CD4-positive, CD25-positive, alpha-beta regulatory T cell (primary cell): Measurements from ENCODE around the gene ATP5ME. TPM values are rescaled to one million over a fixed set of nuclear protein-coding genes. Genes with fewer than 3 reads are reported as not detected.
"Not testable (repeated sequence)": the region's sequence is repeated elsewhere in the genome, so short reads cannot be mapped to it uniquely, and the experiment has no call there.

Experiments
- ATAC-seq, 2 donors: fragments of 150-1000 bp; cut with Tn5 transposase; one replicate each; pipeline ENCODE4 v1.10.0; 2021; ENCODE audit warnings: low read depth in 2 of 2, moderate number of reproducible peaks in 2 of 2, moderate library complexity in 1 of 2
- DNase-seq, 3 donors: peaks; one replicate each; pipeline versions ENCODE4 v3.0.0 to v3.0.0-alpha.2; 2012 to 2022; ENCODE audit warnings: mixed read lengths in 1 of 3
- H3K27ac ChIP-seq: one replicate; pipeline ENCODE4 v1.7.0; 2013; ENCODE audit warnings: mild to moderate bottlenecking, low read length; ENCODE audit not compliant: insufficient read depth, poor library complexity, severe bottlenecking
- H3K27me3 ChIP-seq: one replicate; pipeline ENCODE4 v1.7.0; 2013; ENCODE audit warnings: low read length; ENCODE audit not compliant: control insufficient read depth, insufficient read depth
- H3K36me3 ChIP-seq: one replicate; pipeline ENCODE4 v1.7.0; 2013; ENCODE audit warnings: mild to moderate bottlenecking, low read length, moderate library complexity; ENCODE audit not compliant: control insufficient read depth, insufficient read depth
- H3K4me1 ChIP-seq: 2 replicates; pipeline ENCODE4 v1.7.0; 2013; ENCODE audit warnings: mild to moderate bottlenecking, low read length; ENCODE audit not compliant: insufficient read depth, control insufficient read depth, poor library complexity, severe bottlenecking
- H3K4me3 ChIP-seq: one replicate; pipeline ENCODE4 v1.7.0; 2013; ENCODE audit warnings: low read depth, mild to moderate bottlenecking, low read length, moderate library complexity
- H3K9me3 ChIP-seq, 2 experiments: 1 replicate in 1 of 2; 2 replicates in 1 of 2; pipeline ENCODE4 v1.7.0; 2013; ENCODE audit warnings: low read length in 2 of 2, mild to moderate bottlenecking in 1 of 2, moderate library complexity in 1 of 2; ENCODE audit not compliant: control insufficient read depth in 2 of 2
- H3K27ac Mint-ChIP-seq, 3 donors: one replicate each; pipeline ENCODE4 v1.8.0; 2020 to 2022; ENCODE audit warnings: mild to moderate bottlenecking in 3 of 3, mixed read lengths in 3 of 3, moderate library complexity in 2 of 3
- H3K27me3 Mint-ChIP-seq: one replicate; pipeline ENCODE4 v1.8.0; 2022; ENCODE audit warnings: mild to moderate bottlenecking, mixed read lengths
- H3K36me3 Mint-ChIP-seq: one replicate; pipeline ENCODE4 v1.8.0; 2020; ENCODE audit warnings: mixed read lengths
- H3K4me1 Mint-ChIP-seq, 4 donors: one replicate each; pipeline ENCODE4 v1.8.0; 2020 to 2022; ENCODE audit warnings: mixed read lengths in 4 of 4, mild to moderate bottlenecking in 1 of 4
- H3K4me3 Mint-ChIP-seq, 4 donors: one replicate each; pipeline ENCODE4 v1.8.0; 2020 to 2022; ENCODE audit warnings: mild to moderate bottlenecking in 4 of 4, mixed read lengths in 4 of 4, moderate library complexity in 3 of 4
- H3K9me3 Mint-ChIP-seq, 7 donors: one replicate each; pipeline ENCODE4 v1.8.0; 2020 to 2022; ENCODE audit warnings: mixed read lengths in 7 of 7, mild to moderate bottlenecking in 3 of 7, moderate library complexity in 2 of 7
- polyA plus RNA-seq, 4 donors: library from polyadenylated mRNA; unstranded; fragments of 300-500 nt; fragmentation: Illumina TruSeq; gene quantifications; one replicate each; pipeline ENCODE4 v1.2.3, GENCODE V29; 2021
- total RNA-seq: library from RNA; stranded (reverse); gene quantifications from one replicate; pipeline ENCODE4 v1.2.3, GENCODE V29; 2022

Gene ATP5ME
- total and polyA plus RNA-seq, 5 donors from 2014 or later = 123 to 442 (median 402) TPM

GRCh38 chr4:703336-704197, 29.5 kb upstream of the ATP5ME start:
- Mint-ChIP-seq H3K27ac (no peak overlapping the region), H3K9me3 (peaks cover 0 to 1% (median 0%) of the 10 kb centered on the region in 7 donors), H3K27me3 (peaks cover 4% of the 10 kb centered on the region), H3K4me3 (peak overlapping the region in 2 of 4 donors; percentile 9 to 10), H3K4me1 (peaks cover 0 to 26% (median 11%) of the 10 kb centered on the region in 4 donors), H3K36me3 (no peaks in the 10 kb centered on the region)
- Histone ChIP-seq H3K27me3 (no peaks in the 10 kb centered on the region), H3K4me1 (peaks cover 36% of the 10 kb centered on the region), H3K36me3 (no peaks in the 10 kb centered on the region), H3K27ac (no peak overlapping the region), H3K9me3 (no peaks in the 10 kb centered on the region), H3K4me3 (no peak overlapping the region)
- ATAC-seq (no peak), DNase-seq (no peak)

GRCh38 chr4:702618-703048, 28.6 kb upstream of the ATP5ME start:
- ATAC-seq (no peak), DNase-seq (no peak)
- Histone ChIP-seq H3K27me3 (no peaks in the 10 kb centered on the region), H3K4me1 (peaks cover 30% of the 10 kb centered on the region), H3K36me3 (no peaks in the 10 kb centered on the region), H3K4me3 (no peak overlapping the region), H3K27ac (no peak overlapping the region), H3K9me3 (no peaks in the 10 kb centered on the region)
- Mint-ChIP-seq H3K4me3 (peak overlapping the region in 2 of 4 donors; percentile 43 to 52), H3K36me3 (no peaks in the 10 kb centered on the region), H3K9me3 (peaks cover 0 to 1% (median 0%) of the 10 kb centered on the region in 7 donors), H3K27me3 (peaks cover 4% of the 10 kb centered on the region), H3K27ac (peak overlapping the region in 2 of 3 donors; percentile 43 to 59), H3K4me1 (peaks cover 0 to 22% (median 10%) of the 10 kb centered on the region in 4 donors)

GRCh38 chr4:700587-701264, 26.6 kb upstream of the ATP5ME start:
- H3K4me3 Mint-ChIP-seq = peak overlapping the region in 1 of 4 donors; percentile 72

GRCh38 chr4:699816-700580, 25.9 kb upstream of the ATP5ME start:
- H3K9me3 ChIP-seq = no peaks in the 10 kb centered on the region
- peak overlapping the region; percentile 61 for H3K27ac ChIP-seq
- Mint-ChIP-seq H3K4me3 (peak overlapping the region in 2 of 4 donors; percentile 47 to 72), H3K9me3 (peaks cover 0 to 1% (median 0%) of the 10 kb centered on the region in 7 donors), H3K36me3 (no peaks in the 10 kb centered on the region), H3K27me3 (peaks cover 4% of the 10 kb centered on the region), H3K4me1 (peaks cover 0 to 17% (median 8%) of the 10 kb centered on the region in 4 donors), H3K27ac (peak overlapping the region in 1 of 3 donors; percentile 87)
- H3K27me3 ChIP-seq = no peaks in the 10 kb centered on the region
- no peaks in the 10 kb centered on the region for H3K36me3 ChIP-seq
- no peak overlapping the region for H3K4me3 ChIP-seq
- ATAC-seq (no peak), DNase-seq (no peak)
- H3K4me1 ChIP-seq = peaks cover 11% of the 10 kb centered on the region

More at GRCh38 chr4:700587-701264, 26.6 kb upstream of the ATP5ME start:
- Mint-ChIP-seq H3K27ac (peak overlapping the region in 1 of 3 donors; percentile 55), H3K36me3 (no peaks in the 10 kb centered on the region), H3K27me3 (peaks cover 4% of the 10 kb centered on the region), H3K4me1 (peaks cover 0 to 20% (median 10%) of the 10 kb centered on the region in 4 donors), H3K9me3 (peaks cover 0 to 1% (median 0%) of the 10 kb centered on the region in 7 donors)
- Histone ChIP-seq H3K27me3 (no peaks in the 10 kb centered on the region), H3K27ac (no peak overlapping the region), H3K36me3 (no peaks in the 10 kb centered on the region), H3K4me3 (no peak overlapping the region), H3K4me1 (peaks cover 15% of the 10 kb centered on the region), H3K9me3 (no peaks in the 10 kb centered on the region)
- ATAC-seq = no peak
- DNase-seq = no peak

- DNase-seq, H3K4me3 ChIP-seq, H3K27ac Mint-ChIP-seq, H3K36me3 ChIP-seq, ATAC-seq, H3K27ac ChIP-seq, H3K27me3 ChIP-seq, H3K27me3 Mint-ChIP-seq, H3K4me1 Mint-ChIP-seq, H3K9me3 ChIP-seq, H3K36me3 Mint-ChIP-seq, H3K4me1 ChIP-seq, H3K9me3 Mint-ChIP-seq: not testable (repeated sequence)
- peak overlapping the region in 1 of 4 donors; percentile 13 for H3K4me3 Mint-ChIP-seq
These were observed 20.4 kb upstream of the ATP5ME start for GRCh38 chr4:694341-694940.

- Histone ChIP-seq H3K4me1 (peaks cover 8% of the 10 kb centered on the region), H3K9me3 (no peaks in the 10 kb centered on the region), H3K27ac (no peak overlapping the region), H3K36me3 (no peaks in the 10 kb centered on the region), H3K4me3 (no peak overlapping the region), H3K27me3 (no peaks in the 10 kb centered on the region)
- Mint-ChIP-seq H3K9me3 (no peaks in the 10 kb centered on the region), H3K27ac (no peak overlapping the region), H3K27me3 (no peaks in the 10 kb centered on the region), H3K36me3 (no peaks in the 10 kb centered on the region), H3K4me1 (peaks cover 0 to under 1% (median 0%) of the 10 kb centered on the region in 4 donors), H3K4me3 (no peak overlapping the region)
- no peak for ATAC-seq
- DNase-seq = no peak
These were observed 18.9 kb upstream of the ATP5ME start for GRCh38 chr4:692771-693554.
